SK-N-SH treated with all-trans-retinoic acid at 6 μM for 48 hours (cell line): ENCODE measurements around the gene STAT5A.

Source experiments
- ATAC-seq: fragments of 200-7000 bp; cut with Tn5 transposase; 3 replicates; pipeline ENCODE4 v1.9.1; 2020; ENCODE audit warnings: mild to moderate bottlenecking, moderate library complexity
- ARNTL ChIP-seq: fragments of 450-650 bp; formaldehyde crosslinking; IDR thresholded peaks from 2 replicates; pipeline ENCODE4 v1.5.0; 2020; ENCODE audit warnings: low read depth, mild to moderate bottlenecking, moderate library complexity, borderline replicate concordance
- BACH2 ChIP-seq: fragments of 250-450 bp; sonication (Bioruptor Pico); IDR thresholded peaks from 2 replicates; pipeline ENCODE4 v1.9.0; 2021; ENCODE audit warnings: mild to moderate bottlenecking, borderline replicate concordance
- CREB5 ChIP-seq: fragments of 250-450 bp; sonication (Bioruptor Pico); IDR thresholded peaks from 2 replicates; pipeline ENCODE4 v1.5.1; 2020; ENCODE audit warnings: low read depth, mild to moderate bottlenecking, moderate library complexity
- CSDC2 ChIP-seq: fragments of 250-450 bp; sonication (Bioruptor Pico); IDR thresholded peaks from 2 replicates; pipeline ENCODE4 v1.5.0; 2020; ENCODE audit warnings: mild to moderate bottlenecking, moderate library complexity
- CSRNP3 ChIP-seq: fragments of 250-450 bp; sonication (Bioruptor Pico); IDR thresholded peaks from 2 replicates; pipeline ENCODE4 v1.5.1; 2021; ENCODE audit warnings: mild to moderate bottlenecking, moderate library complexity
- ESRRG ChIP-seq: fragments of 250-450 bp; sonication (Bioruptor Pico); IDR thresholded peaks from 2 replicates; pipeline ENCODE4 v1.6.1; 2021; ENCODE audit warnings: mild to moderate bottlenecking
- OSR1 ChIP-seq: fragments of 250-450 bp; sonication (Bioruptor Pico); IDR thresholded peaks from 2 replicates; pipeline ENCODE4 v1.8.0; 2022; ENCODE audit warnings: moderate library complexity, mild to moderate bottlenecking, inconsistent platforms
- PATZ1 ChIP-seq: fragments of 250-450 bp; sonication (Bioruptor Pico); IDR thresholded peaks from 2 replicates; pipeline ENCODE4 v1.8.0; 2020; ENCODE audit warnings: mild to moderate bottlenecking, moderate library complexity, borderline replicate concordance
- PPARA ChIP-seq: fragments of 250-450 bp; sonication (Bioruptor Pico); IDR thresholded peaks from 2 replicates; pipeline ENCODE4 v1.5.0; 2020; ENCODE audit warnings: mild to moderate bottlenecking, borderline replicate concordance
- SNAI2 ChIP-seq: fragments of 250-450 bp; sonication (Bioruptor Pico); IDR thresholded peaks from 2 replicates; pipeline ENCODE4 v1.5.0; 2020; ENCODE audit warnings: mild to moderate bottlenecking, moderate library complexity
- TCF4 ChIP-seq: fragments of 250-450 bp; sonication (Bioruptor Pico); IDR thresholded peaks from 2 replicates; pipeline ENCODE4 v1.8.0; 2021; ENCODE audit warnings: mild to moderate bottlenecking, moderate library complexity, borderline replicate concordance
- TSHZ2 ChIP-seq: fragments of 250-450 bp; sonication (Bioruptor Pico); IDR thresholded peaks from 2 replicates; pipeline ENCODE4 v1.5.0; 2020; ENCODE audit warnings: mild to moderate bottlenecking, moderate library complexity
- ZC3H10 ChIP-seq: fragments of 250-450 bp; sonication (Bioruptor Pico); IDR thresholded peaks from 2 replicates; pipeline ENCODE4 v1.5.1; 2021; ENCODE audit warnings: mild to moderate bottlenecking, moderate library complexity
- ZFP3 ChIP-seq: fragments of 250-450 bp; sonication (Bioruptor Pico); IDR thresholded peaks from 2 replicates; pipeline ENCODE4 v1.5.0; 2020; ENCODE audit warnings: mild to moderate bottlenecking, moderate library complexity
- ZFP30 ChIP-seq: fragments of 450-650 bp; formaldehyde crosslinking; IDR thresholded peaks from 2 replicates; pipeline ENCODE4 v1.5.0; 2022; ENCODE audit warnings: mild to moderate bottlenecking, moderate library complexity
- ZNF565 ChIP-seq: fragments of 450-650 bp; formaldehyde crosslinking; conservative IDR thresholded peaks from 2 replicates; pipeline ENCODE4 v1.5.0; 2020; ENCODE audit warnings: low read depth, mild to moderate bottlenecking, moderate library complexity
- ZNF70 ChIP-seq: fragments of 450-650 bp; formaldehyde crosslinking; IDR thresholded peaks from 2 replicates; pipeline ENCODE4 v1.5.0; 2020; ENCODE audit warnings: mild to moderate bottlenecking, moderate library complexity
- ZNF8 ChIP-seq: fragments of 450-650 bp; formaldehyde crosslinking; IDR thresholded peaks from 2 replicates; pipeline ENCODE4 v1.5.0; 2020; ENCODE audit warnings: mild to moderate bottlenecking, moderate library complexity
- TF ChIP-seq, protein P1 (sequence below): fragments of 250-450 bp; sonication (Bioruptor Pico); IDR thresholded peaks from 2 replicates; pipeline ENCODE4 v1.8.0; 2021; ENCODE audit warnings: low read depth, mild to moderate bottlenecking, moderate library complexity, borderline replicate concordance

The STAT5A gene

DNA sequence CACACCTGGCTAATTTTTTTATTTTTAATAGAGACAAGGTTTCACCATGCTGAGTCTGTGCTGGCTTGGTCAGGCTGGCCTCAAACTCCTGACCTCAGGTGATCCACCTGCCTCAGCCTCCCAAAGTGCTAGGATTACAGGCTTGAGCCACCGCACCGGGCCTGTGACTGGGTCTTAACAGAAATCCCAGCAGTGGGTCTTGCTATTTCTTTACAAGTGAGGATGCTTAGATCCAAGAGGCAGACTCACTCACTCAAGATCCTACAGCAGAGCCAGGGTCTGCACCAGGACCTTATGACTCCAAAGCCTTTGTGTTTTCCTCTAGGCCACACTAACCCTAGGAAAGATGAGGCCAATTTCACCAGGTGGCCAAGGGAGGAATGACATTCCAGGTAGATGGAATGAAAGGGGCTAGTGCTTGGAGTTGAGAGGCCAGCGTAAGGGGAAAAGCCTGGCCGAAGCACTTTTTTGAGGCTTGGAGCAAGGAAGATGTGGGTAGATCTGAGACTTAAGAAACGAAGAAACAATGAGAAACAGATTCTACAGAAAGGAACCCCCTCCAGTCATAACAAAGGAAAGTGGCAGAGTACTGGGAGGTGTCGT lies 5.7 kb upstream of the STAT5A start:
- no peak for ATAC-seq
- TF ChIP-seq ESRRG (CRISPR knock-in tag) (no peak), PATZ1 (CRISPR knock-in tag) (no peak), CSRNP3 (CRISPR knock-in tag) (no peak), ZFP30 (CRISPR knock-in tag) (no peak), BACH2 (CRISPR knock-in tag) (no peak), OSR1 (CRISPR knock-in tag) (no peak), ZC3H10 (CRISPR knock-in tag) (no peak), TSHZ2 (CRISPR knock-in tag) (no peak), SNAI2 (CRISPR knock-in tag) (no peak), ZNF8 (CRISPR knock-in tag) (no peak), PPARA (CRISPR knock-in tag) (no peak)
- TF ChIP-seq, protein P1, sequence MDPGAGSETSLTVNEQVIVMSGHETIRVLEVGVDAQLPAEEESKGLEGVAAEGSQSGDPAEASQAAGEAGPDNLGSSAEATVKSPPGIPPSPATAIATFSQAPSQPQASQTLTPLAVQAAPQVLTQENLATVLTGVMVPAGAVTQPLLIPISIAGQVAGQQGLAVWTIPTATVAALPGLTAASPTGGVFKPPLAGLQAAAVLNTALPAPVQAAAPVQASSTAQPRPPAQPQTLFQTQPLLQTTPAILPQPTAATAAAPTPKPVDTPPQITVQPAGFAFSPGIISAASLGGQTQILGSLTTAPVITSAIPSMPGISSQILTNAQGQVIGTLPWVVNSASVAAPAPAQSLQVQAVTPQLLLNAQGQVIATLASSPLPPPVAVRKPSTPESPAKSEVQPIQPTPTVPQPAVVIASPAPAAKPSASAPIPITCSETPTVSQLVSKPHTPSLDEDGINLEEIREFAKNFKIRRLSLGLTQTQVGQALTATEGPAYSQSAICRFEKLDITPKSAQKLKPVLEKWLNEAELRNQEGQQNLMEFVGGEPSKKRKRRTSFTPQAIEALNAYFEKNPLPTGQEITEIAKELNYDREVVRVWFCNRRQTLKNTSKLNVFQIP (CRISPR knock-in tag) = no peak

GRCh38 chr17:42283241-42284023 lies 4.9 kb upstream of the STAT5A start:
- no peak for ATAC-seq
- TF ChIP-seq ZNF565 (CRISPR knock-in tag) = no peak
- no peak for TF ChIP-seq ZC3H10 (CRISPR knock-in tag)
- no peak for TF ChIP-seq TCF4
- no peak for TF ChIP-seq ZFP30 (CRISPR knock-in tag)
- TF ChIP-seq, protein P1 (CRISPR knock-in tag) = no peak
- TF ChIP-seq SNAI2 (CRISPR knock-in tag) = no peak

GRCh38 chr17:42284024-42284369 lies 4.3 kb upstream of the STAT5A start:
- no peak for ATAC-seq
- TF ChIP-seq ZNF70 = no peak
- TF ChIP-seq OSR1 (CRISPR knock-in tag) = no peak
- no peak for TF ChIP-seq TCF4
- TF ChIP-seq, protein P1 (CRISPR knock-in tag) = no peak
- TF ChIP-seq ZFP3 = no peak
- no peak for TF ChIP-seq CREB5
- no peak for TF ChIP-seq ZC3H10 (CRISPR knock-in tag)
- no peak for TF ChIP-seq PPARA (CRISPR knock-in tag)
- no peak for TF ChIP-seq ZNF8 (CRISPR knock-in tag)
- no peak for TF ChIP-seq TSHZ2 (CRISPR knock-in tag)
- no peak for TF ChIP-seq CSDC2 (CRISPR knock-in tag)
- TF ChIP-seq ZNF565 (CRISPR knock-in tag) = no peak
- TF ChIP-seq ARNTL (CRISPR knock-in tag) = no peak
